Trophoblast cell (in vitro differentiated cells and primary cell): ENCODE measurements around the gene SCN1B.
A peak's percentile ranks its signal among the peaks of the same experiment; 100 is the strongest.
"Not testable (repeated sequence)": the region's sequence is repeated elsewhere in the genome, so short reads cannot be mapped to it uniquely, and the experiment has no call there.

Experiments
- DNase-seq, 2 donors: peaks; one replicate each; pipeline ENCODE4 v3.0.0-alpha.2; 2016
- H2AFZ ChIP-seq: 2 replicates; pipeline ENCODE4 v1.6.1; 2013; ENCODE audit warnings: low read length, moderate library complexity, mild to moderate bottlenecking; ENCODE audit not compliant: insufficient read depth, poor library complexity
- H2AK5ac ChIP-seq: 2 replicates; pipeline ENCODE4 v1.6.1; 2013; ENCODE audit warnings: mild to moderate bottlenecking, low read length
- H2BK120ac ChIP-seq: 2 replicates; pipeline ENCODE4 v1.6.1; 2013; ENCODE audit warnings: low read length, mild to moderate bottlenecking, moderate library complexity; ENCODE audit not compliant: insufficient read depth, poor library complexity
- H2BK12ac ChIP-seq: 2 replicates; pipeline ENCODE4 v1.6.1; 2013; ENCODE audit warnings: mild to moderate bottlenecking, low read length, moderate library complexity
- H2BK5ac ChIP-seq: 2 replicates; pipeline ENCODE4 v1.6.1; 2013; ENCODE audit warnings: low read length, low read depth, moderate library complexity, mild to moderate bottlenecking; ENCODE audit not compliant: poor library complexity
- H3K14ac ChIP-seq: 2 replicates; pipeline ENCODE4 v1.6.1; 2013; ENCODE audit warnings: mild to moderate bottlenecking, low read length
- H3K18ac ChIP-seq: 2 replicates; pipeline ENCODE4 v1.6.1; 2013; ENCODE audit warnings: mild to moderate bottlenecking, low read length
- H3K23ac ChIP-seq: 2 replicates; pipeline ENCODE4 v1.6.1; 2013; ENCODE audit warnings: low read length
- H3K27ac ChIP-seq: 2 replicates; pipeline ENCODE4 v1.5.1; 2013; ENCODE audit warnings: low read depth, mild to moderate bottlenecking, inconsistent platforms, low read length, moderate library complexity
- H3K27me3 ChIP-seq: 2 replicates; pipeline ENCODE4 v1.6.1; 2013; ENCODE audit warnings: inconsistent platforms, mild to moderate bottlenecking, low read length, moderate library complexity; ENCODE audit not compliant: insufficient read depth
- H3K36me3 ChIP-seq, 2 experiments: 1 replicate in 1 of 2; 2 replicates in 1 of 2; pipeline ENCODE4 v1.6.1; 2013; ENCODE audit warnings: low read length in 2 of 2, mild to moderate bottlenecking in 2 of 2, moderate library complexity in 1 of 2; ENCODE audit not compliant: insufficient read depth in 2 of 2, control insufficient read depth in 1 of 2
- H3K4ac ChIP-seq: 2 replicates; pipeline ENCODE4 v1.6.1; 2013; ENCODE audit warnings: low read depth, mild to moderate bottlenecking, low read length, moderate library complexity
- H3K4me1 ChIP-seq, 2 experiments: 1 replicate in 1 of 2; 2 replicates in 1 of 2; pipeline ENCODE4 v1.6.1; 2013; ENCODE audit warnings: low read length in 2 of 2, mild to moderate bottlenecking in 2 of 2, moderate library complexity in 1 of 2; ENCODE audit not compliant: insufficient read depth in 2 of 2, control insufficient read depth in 1 of 2
- H3K4me2 ChIP-seq: 2 replicates; pipeline ENCODE4 v1.6.1; 2013; ENCODE audit warnings: inconsistent platforms, mild to moderate bottlenecking, low read length, moderate library complexity
- H3K4me3 ChIP-seq: 2 replicates; pipeline ENCODE4 v1.5.1; 2013; ENCODE audit warnings: mild to moderate bottlenecking, low read depth, low read length, inconsistent platforms
- H3K79me1 ChIP-seq: one replicate; pipeline ENCODE4 v1.6.1; 2013; ENCODE audit warnings: low read length
- H3K79me2 ChIP-seq: 2 replicates; pipeline ENCODE4 v1.6.1; 2013; ENCODE audit warnings: low read length, mild to moderate bottlenecking; ENCODE audit not compliant: control insufficient read depth, insufficient read depth, poor library complexity
- H3K9ac ChIP-seq: 2 replicates; pipeline ENCODE4 v1.6.1; 2013; ENCODE audit warnings: mild to moderate bottlenecking, low read length
- H3K9me3 ChIP-seq: 2 replicates; pipeline ENCODE4 v1.6.1; 2013; ENCODE audit warnings: low read depth, mild to moderate bottlenecking, control low read depth, inconsistent platforms, low read length; ENCODE audit not compliant: insufficient read depth
- H4K12ac ChIP-seq: 2 replicates; pipeline ENCODE4 v1.6.1; 2013; ENCODE audit warnings: low read depth, mild to moderate bottlenecking, low read length, moderate library complexity
- H4K8ac ChIP-seq: 2 replicates; pipeline ENCODE4 v1.6.1; 2013; ENCODE audit warnings: low read depth, mild to moderate bottlenecking, low read length, moderate library complexity
- H4K91ac ChIP-seq: one replicate; pipeline ENCODE4 v1.6.1; 2013; ENCODE audit warnings: low read depth, mild to moderate bottlenecking, low read length, moderate library complexity
- WGBS: extraction: QIAGEN DNeasy Blood & Tissue Kit; methylation state at CpG from one replicate; pipeline ENCODE4 v1.1.7; 2013; ENCODE audit warnings: missing lambda C conversion rate; ENCODE audit not compliant: insufficient read length, insufficient coverage; ENCODE audit errors: extremely low coverage; 5-methylcytosine and 5-hydroxymethylcytosine counted together

Gene SCN1B

GRCh38 chr19:35004517-35005255 lies 25.6 kb upstream of the SCN1B start:
- peak overlapping the region; percentile 28 for H3K4ac ChIP-seq
- no peak for DNase-seq
- no peak overlapping the region for H4K91ac ChIP-seq
- H3K18ac ChIP-seq: no peak overlapping the region
- no peak overlapping the region for H3K27ac ChIP-seq
- H2AK5ac ChIP-seq: no peak overlapping the region
- peaks cover 6% of the 10 kb centered on the region for H3K79me2 ChIP-seq
- H3K79me1 ChIP-seq: peaks cover 8% of the 10 kb centered on the region
- no peak overlapping the region for H4K8ac ChIP-seq
- H3K4me1 ChIP-seq: peaks cover 7 to 12% of the 10 kb centered on the region in 2 experiments
- no peak overlapping the region for H3K23ac ChIP-seq
- no peak overlapping the region for H2BK120ac ChIP-seq
- no peak overlapping the region for H2BK5ac ChIP-seq
- no CpG with 5 or more reads among the region's 18 CpGs for WGBS
- H3K4me2 ChIP-seq: no peak overlapping the region
- H2BK12ac ChIP-seq: no peak overlapping the region
- no peak overlapping the region for H2AFZ ChIP-seq
- peak overlapping the region; percentile 8 for H3K4me3 ChIP-seq
- H4K12ac ChIP-seq: no peak overlapping the region
- no peaks in the 10 kb centered on the region for H3K27me3 ChIP-seq
- no peak overlapping the region for H3K14ac ChIP-seq
- peaks cover 1% of the 10 kb centered on the region for H3K9me3 ChIP-seq
- no peak overlapping the region for H3K9ac ChIP-seq
- peaks cover 25 to 32% of the 10 kb centered on the region in 2 experiments for H3K36me3 ChIP-seq

GRCh38 chr19:35005256-35005977 lies 24.9 kb upstream of the SCN1B start:
- Histone ChIP-seq H3K27me3 (no peaks in the 10 kb centered on the region), H3K4ac (no peak overlapping the region), H3K4me2 (no peak overlapping the region), H2BK12ac (no peak overlapping the region), H3K9me3 (peaks cover 1% of the 10 kb centered on the region), H4K12ac (no peak overlapping the region), H3K23ac (no peak overlapping the region), H4K8ac (no peak overlapping the region), H2AFZ (no peak overlapping the region), H3K4me3 (no peak overlapping the region), H3K18ac (no peak overlapping the region), H4K91ac (no peak overlapping the region), H2BK120ac (no peak overlapping the region), H3K9ac (no peak overlapping the region), H3K27ac (no peak overlapping the region), H3K79me2 (peaks cover 4% of the 10 kb centered on the region), H3K4me1 (peaks cover 7 to 12% of the 10 kb centered on the region in 2 experiments), H2AK5ac (no peak overlapping the region), H3K36me3 (peaks cover 33 to 39% of the 10 kb centered on the region in 2 experiments), H3K79me1 (peaks cover 3% of the 10 kb centered on the region), H2BK5ac (no peak overlapping the region), H3K14ac (no peak overlapping the region)
- WGBS: no CpG with 5 or more reads among the region's 11 CpGs
- DNase-seq: no peak

GRCh38 chr19:35006007-35006341 lies 24.3 kb upstream of the SCN1B start:
- not testable (repeated sequence) for H3K9ac ChIP-seq, H2BK5ac ChIP-seq, H3K18ac ChIP-seq, H4K12ac ChIP-seq, H3K4me3 ChIP-seq, H3K14ac ChIP-seq, H2AFZ ChIP-seq, DNase-seq, H4K91ac ChIP-seq, H2AK5ac ChIP-seq, H3K4ac ChIP-seq, H3K79me2 ChIP-seq, H2BK12ac ChIP-seq, H3K23ac ChIP-seq, H3K4me2 ChIP-seq, H4K8ac ChIP-seq, H3K27me3 ChIP-seq, H3K79me1 ChIP-seq, H2BK120ac ChIP-seq, H3K9me3 ChIP-seq, H3K27ac ChIP-seq
- Histone ChIP-seq H3K36me3 (peaks cover 37 to 43% of the 10 kb centered on the region in 2 experiments), H3K4me1 (peaks cover 7 to 11% of the 10 kb centered on the region in 2 experiments)
- WGBS: no CpG with 5 or more reads among the region's 6 CpGs

GRCh38 chr19:35006342-35006998 lies 23.8 kb upstream of the SCN1B start:
- H2BK12ac ChIP-seq: no peak overlapping the region
- H3K4me3 ChIP-seq: no peak overlapping the region
- no peak overlapping the region for H3K27ac ChIP-seq
- peak overlapping the region; percentile 11 for H3K18ac ChIP-seq
- no peak overlapping the region for H2BK5ac ChIP-seq
- H4K8ac ChIP-seq: no peak overlapping the region
- no peak overlapping the region for H2AFZ ChIP-seq
- H3K79me1 ChIP-seq: no peaks in the 10 kb centered on the region
- H4K91ac ChIP-seq: no peak overlapping the region
- no peak overlapping the region for H4K12ac ChIP-seq
- no peak overlapping the region for H3K14ac ChIP-seq
- H2BK120ac ChIP-seq: no peak overlapping the region
- no peak overlapping the region for H2AK5ac ChIP-seq
- H3K36me3 ChIP-seq: peaks cover 42 to 48% of the 10 kb centered on the region in 2 experiments
- WGBS: no CpG with 5 or more reads among the region's 15 CpGs
- peaks cover 7% of the 10 kb centered on the region in 2 experiments for H3K4me1 ChIP-seq
- H3K9ac ChIP-seq: no peak overlapping the region
- peak; percentile 82 to 92 for DNase-seq
- no peaks in the 10 kb centered on the region for H3K79me2 ChIP-seq
- no peaks in the 10 kb centered on the region for H3K27me3 ChIP-seq
- H3K4me2 ChIP-seq: no peak overlapping the region
- peaks cover 1% of the 10 kb centered on the region for H3K9me3 ChIP-seq
- no peak overlapping the region for H3K4ac ChIP-seq
- no peak overlapping the region for H3K23ac ChIP-seq
